ENCODE results near the gene CHST4. TPM values are rescaled to one million over a fixed set of nuclear protein-coding genes. Genes with fewer than 3 reads are reported as not detected.

The CHST4 gene
- total RNA-seq, 1 experiment from 2014 or later = 0.22 TPM

GRCh38 chr16:71585318-71585703 lies 59.1 kb downstream of the CHST4 start:
- Histone ChIP-seq H3K4me2 (ENCODE audit: low read depth, low read length, poor library complexity, severe bottlenecking) (no peak overlapping the region), H3K9me2 (replicated peaks; ENCODE audit: insufficient read depth, low read length) (no peaks in the 10 kb centered on the region)
- DNase-seq = no peak

More at GRCh38 chr16:71585318-71585703, 59.1 kb downstream of the CHST4 start:
- Histone ChIP-seq H3K9me3 (ENCODE audit: low read length) (no peaks in the 10 kb centered on the region), H3K4me3 (ENCODE audit: low read length) (no peak overlapping the region), H3K27ac (ENCODE audit: low read length) (no peak overlapping the region), H3K27me3 (ENCODE audit: low read length) (no peaks in the 10 kb centered on the region), H3K4me1 (ENCODE audit: low read length) (peaks cover 5% of the 10 kb centered on the region), H2AFZ (ENCODE audit: low read length) (no peak overlapping the region), H3K79me2 (ENCODE audit: low read length) (no peaks in the 10 kb centered on the region), H4K20me1 (ENCODE audit: insufficient read depth, low read depth, low read length) (no peaks in the 10 kb centered on the region), H3K36me3 (ENCODE audit: insufficient read depth, low read length) (no peaks in the 10 kb centered on the region), H3K9ac (ENCODE audit: low read length) (no peak overlapping the region)

Small RNAs within 50 kb of the gene (small RNA-seq; reads per million reads assigned to genes)
- not detected for gene RNU6-1061P

Other genes starting within 250 kb of the CHST4 start
- 14.6 and 44.5 TPM in 2 replicates for gene CMTR2, start 237.0 kb upstream of the CHST4 start, total RNA-seq (2014; rRNA removed; shearing (Covaris generic); ENCODE audit: low replicate concordance)
- not detected in 2 replicates for gene CALB2, start 167.7 kb upstream of the CHST4 start, total RNA-seq (2014; rRNA removed; shearing (Covaris generic); ENCODE audit: low replicate concordance)
- gene TLE7, start 84.4 kb upstream of the CHST4 start, total RNA-seq (2014; rRNA removed; shearing (Covaris generic); ENCODE audit: low replicate concordance) = not detected in 2 replicates
- 8.9 and 13.6 TPM in 2 replicates for gene ZNF23, start 64.2 kb upstream of the CHST4 start, total RNA-seq (2014; rRNA removed; shearing (Covaris generic); ENCODE audit: low replicate concordance)
- gene ZNF19, start 37.1 kb upstream of the CHST4 start, total RNA-seq (2014; rRNA removed; shearing (Covaris generic); ENCODE audit: low replicate concordance) = 5.7 and 6.6 TPM in 2 replicates
- not detected in 2 replicates for gene TAT, start 50.7 kb downstream of the CHST4 start, total RNA-seq (2014; rRNA removed; shearing (Covaris generic); ENCODE audit: low replicate concordance)
- gene MARVELD3, start 99.8 kb downstream of the CHST4 start, total RNA-seq (2014; rRNA removed; shearing (Covaris generic); ENCODE audit: low replicate concordance) = not detected in 2 replicates
- 10.9 and 14.8 TPM in 2 replicates for gene PHLPP2, start 198.3 kb downstream of the CHST4 start, total RNA-seq (2014; rRNA removed; shearing (Covaris generic); ENCODE audit: low replicate concordance)

Measured in Karpas-422 (cell line).